Skin epidermis (tissue), 12 donors: ENCODE results near the gene MCL1.
"Not testable (repeated sequence)": the region's sequence is repeated elsewhere in the genome, so short reads cannot be mapped to it uniquely, and the experiment has no call there.

ENCODE experiments used
- H3K27ac ChIP-seq, 21 experiments: fragments of 200-600 bp; sonication (generic) in 11 of 21; one replicate each; pipeline ENCODE4 v1.5.0; 2020; ENCODE audit warnings: mild to moderate bottlenecking in 3 of 21, inconsistent platforms in 2 of 21, moderate library complexity in 2 of 21
- H3K4me3 ChIP-seq, 7 experiments: fragments of 200-600 bp; sonication (generic) in 2 of 7; one replicate each; pipeline ENCODE4 v1.5.0; 2020; ENCODE audit warnings: inconsistent platforms in 2 of 7, mild to moderate bottlenecking in 2 of 7, moderate library complexity in 1 of 7

Gene MCL1

DNA sequence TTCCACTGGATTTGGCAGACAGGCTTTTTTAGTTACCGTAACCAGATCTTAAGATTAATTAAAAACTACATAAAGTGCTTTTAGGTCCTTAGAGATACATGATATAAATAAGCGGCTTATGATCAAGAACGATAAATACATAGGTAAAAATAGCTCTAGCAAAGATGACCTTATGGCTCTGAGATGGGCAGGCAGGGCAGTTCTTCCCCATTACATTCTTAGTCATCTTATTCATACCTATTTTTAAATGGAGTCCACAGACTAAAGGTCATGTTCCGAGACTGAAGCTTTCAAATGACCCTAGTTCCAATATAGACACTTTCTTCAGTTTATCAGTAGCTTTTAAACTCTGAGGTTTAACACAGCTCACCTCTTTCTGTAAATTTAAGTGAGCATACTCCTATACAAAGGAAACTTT lies 4.3 kb downstream of the MCL1 start:
- Histone ChIP-seq H3K27ac (peak overlapping the region in 17 of 21 experiments; percentile 14 to 100 (median 57)), H3K4me3 (peak overlapping the region; percentile 59 to 97 (median 82))

DNA sequence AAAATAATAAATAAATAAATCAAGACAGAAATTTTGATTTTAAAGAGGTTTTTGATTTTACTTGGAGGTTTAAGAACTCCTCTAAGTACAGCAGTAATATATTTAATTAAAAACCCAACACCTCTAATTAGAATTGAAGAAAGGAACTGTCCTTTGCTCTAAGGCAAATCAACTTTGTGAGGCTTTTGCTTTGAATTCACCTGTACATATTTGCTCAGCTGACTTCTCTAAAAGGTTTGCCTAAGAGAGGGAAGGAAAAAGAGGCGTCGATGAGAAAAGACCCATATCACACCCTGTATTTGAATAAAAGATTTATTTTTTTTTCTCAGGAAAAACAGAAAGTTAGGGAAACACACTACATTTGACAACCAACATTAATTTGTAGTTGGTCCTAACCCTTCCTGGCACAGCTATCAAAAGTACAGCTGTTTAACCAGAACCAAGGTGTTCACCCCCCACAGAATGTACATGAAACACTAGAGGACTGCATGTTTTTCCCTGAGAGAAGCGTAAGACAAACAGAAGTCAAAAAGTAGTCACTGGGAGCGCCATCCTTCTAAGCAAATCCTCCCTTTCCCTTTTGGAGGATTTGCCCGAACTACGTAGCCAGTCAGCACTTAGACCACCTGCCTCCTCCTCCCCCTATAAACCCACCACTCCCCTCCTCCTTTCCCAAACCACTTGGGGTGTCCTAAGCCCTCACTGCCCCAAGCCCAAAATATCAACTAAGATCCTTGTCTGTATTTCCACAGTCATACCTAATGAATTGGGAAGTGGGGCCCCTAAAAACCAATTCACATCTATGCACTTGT lies 4.9 kb downstream of the MCL1 start:
- peak overlapping the region in 15 of 21 experiments; percentile 13 to 100 (median 65) for H3K27ac ChIP-seq
- H3K4me3 ChIP-seq: peak overlapping the region; percentile 59 to 97 (median 82)

DNA sequence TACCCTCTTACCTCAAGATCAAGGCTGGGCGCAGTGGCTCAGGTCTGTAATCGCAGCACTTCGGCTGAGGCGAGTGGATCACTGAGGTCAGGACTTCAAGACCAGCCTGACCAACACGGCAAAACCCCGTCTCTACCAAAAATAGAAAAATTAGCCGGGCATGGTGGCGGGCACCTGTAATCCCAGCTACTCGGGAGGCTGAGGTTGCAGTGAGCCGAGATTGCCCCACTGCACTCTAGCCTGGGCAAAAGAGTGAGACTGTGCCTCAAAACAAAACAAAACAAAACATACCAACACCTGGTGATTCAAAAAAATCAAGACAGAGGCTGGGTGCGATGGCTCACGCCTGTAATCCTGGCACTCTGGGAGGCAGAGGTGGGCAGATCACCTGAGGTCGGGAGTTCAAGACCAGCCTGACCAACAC lies 5.8 kb downstream of the MCL1 start:
- Histone ChIP-seq H3K27ac (peak overlapping the region in 13 of 21 experiments; percentile 13 to 100 (median 48)), H3K4me3 (peak overlapping the region in 4 of 7 experiments; percentile 15 to 96 (median 76))

DNA sequence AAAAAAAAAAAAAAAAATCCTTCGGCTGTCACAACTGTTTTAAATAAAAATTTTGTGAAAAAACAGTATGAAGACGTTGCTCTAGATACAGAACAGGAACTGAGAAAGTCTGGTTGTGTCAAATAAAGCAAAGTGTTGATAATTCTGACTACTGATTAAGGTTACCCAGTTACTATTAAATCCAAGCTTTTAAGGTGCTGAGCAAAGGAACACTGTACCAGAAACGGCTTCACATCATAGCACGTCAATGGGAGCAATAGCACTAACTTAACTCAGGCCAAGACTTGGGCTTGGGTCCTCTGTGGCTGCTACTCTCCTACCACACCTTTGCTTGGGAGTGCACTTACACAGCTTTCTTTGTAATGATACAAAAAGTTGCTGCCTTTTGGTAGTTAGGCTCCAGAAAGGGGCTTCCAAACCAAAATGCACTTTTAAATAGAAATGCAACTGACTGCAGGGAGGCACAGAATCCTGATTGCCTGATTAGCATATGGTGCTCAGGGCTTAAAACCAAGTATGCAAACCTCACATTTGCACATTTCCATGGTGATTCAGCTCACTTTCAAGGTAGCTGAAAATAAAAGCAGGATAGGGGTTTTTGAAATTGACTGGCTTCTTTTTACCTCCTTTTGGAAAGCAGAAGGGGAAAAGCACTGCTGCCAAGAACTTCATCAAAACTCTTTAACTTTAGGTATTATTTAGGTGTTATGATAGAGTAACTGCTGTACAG lies 6.3 kb downstream of the MCL1 start:
- H3K4me3 ChIP-seq: peak overlapping the region in 2 of 7 experiments; percentile 15 to 63
- H3K27ac ChIP-seq: peak overlapping the region in 16 of 21 experiments; percentile 4 to 100 (median 42)

DNA sequence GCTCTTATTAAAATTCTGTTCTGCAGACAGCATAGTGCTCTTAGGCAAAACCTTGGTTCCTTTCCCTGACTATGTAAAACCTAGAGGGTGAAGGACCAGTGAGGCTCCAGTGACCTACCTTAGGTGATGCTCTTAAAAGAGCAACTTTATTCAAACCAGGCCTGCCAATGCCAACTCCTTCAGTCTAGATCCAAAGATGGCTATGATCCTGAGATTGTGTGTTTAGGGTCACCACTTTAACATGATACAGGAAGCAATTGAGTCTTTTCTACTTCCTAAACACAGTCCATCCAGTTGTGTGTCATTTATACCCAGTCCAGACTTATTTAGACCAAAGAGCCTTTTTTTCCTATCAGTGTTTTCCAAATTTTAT lies 10.8 kb downstream of the MCL1 start:
- H3K27ac ChIP-seq: peak overlapping the region in 20 of 21 experiments; percentile 57 to 100 (median 99)
- H3K4me3 ChIP-seq: peak overlapping the region in 3 of 7 experiments; percentile 7 to 30 (median 20)

DNA sequence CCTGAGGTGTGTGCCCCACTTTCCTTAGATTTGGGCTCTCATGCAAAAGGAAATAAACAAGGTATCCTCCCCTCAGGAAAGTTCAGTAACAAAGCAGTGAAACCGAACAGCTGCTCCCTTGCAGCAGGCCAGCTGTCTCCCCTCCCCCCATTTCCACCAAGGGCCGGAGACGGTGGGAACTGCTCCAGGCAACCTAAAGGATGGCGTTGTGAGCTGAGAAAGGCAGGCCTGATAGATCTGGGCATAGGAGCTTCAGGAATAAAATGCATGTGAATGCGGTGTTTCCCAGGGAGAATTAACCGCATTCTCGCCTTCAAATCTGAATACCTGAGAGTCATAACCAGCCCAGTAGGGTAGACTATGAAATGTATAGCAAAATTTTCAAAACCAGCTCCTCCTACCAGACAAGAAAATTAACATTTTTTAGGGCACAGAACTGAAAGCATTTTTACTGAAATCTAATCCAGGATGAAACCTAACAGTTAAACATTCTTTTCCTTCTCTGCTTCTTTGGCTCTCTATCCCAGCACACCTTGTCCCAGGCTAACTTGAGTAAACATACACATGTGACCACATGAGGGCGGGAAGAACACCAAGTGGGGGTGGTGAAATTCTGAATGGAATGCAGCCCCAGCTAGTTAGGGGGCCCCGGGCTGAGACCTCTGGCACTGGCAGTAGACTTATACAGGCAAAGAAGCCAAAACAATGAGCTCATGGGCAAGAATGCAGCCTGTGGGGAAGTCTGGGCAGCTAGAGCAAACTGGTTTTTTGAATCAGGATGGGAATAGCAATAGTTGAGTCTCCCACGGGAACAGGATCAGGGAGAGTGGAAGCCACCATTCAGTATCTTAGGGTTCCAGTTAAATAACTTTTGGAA lies 11.5 kb downstream of the MCL1 start:
- H3K27ac ChIP-seq: peak overlapping the region in 20 of 21 experiments; percentile 57 to 100 (median 99)
- H3K4me3 ChIP-seq: peak overlapping the region in 5 of 7 experiments; percentile 1 to 30 (median 27)

DNA sequence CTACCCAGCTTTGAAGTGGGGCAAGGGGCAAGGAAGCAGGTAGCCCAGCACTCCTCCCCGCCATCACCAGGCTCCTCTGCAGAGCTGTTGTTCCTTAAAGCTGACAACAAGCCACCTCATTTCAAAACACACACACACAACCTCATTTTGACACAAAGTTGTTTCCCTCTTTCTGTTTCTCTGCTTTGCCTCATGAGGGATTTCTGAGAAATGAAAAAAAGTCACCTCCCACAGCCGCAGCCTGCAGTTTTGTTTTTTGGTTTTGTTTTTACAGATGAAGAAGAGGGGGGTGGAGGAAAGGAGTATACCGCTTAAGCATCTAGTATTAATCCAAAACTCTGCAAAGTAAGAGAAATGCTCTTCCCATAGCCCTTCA lies 12.1 kb downstream of the MCL1 start:
- Histone ChIP-seq H3K4me3 (peak overlapping the region in 5 of 7 experiments; percentile 1 to 30 (median 27)), H3K27ac (peak overlapping the region; percentile 20 to 100 (median 99))

DNA sequence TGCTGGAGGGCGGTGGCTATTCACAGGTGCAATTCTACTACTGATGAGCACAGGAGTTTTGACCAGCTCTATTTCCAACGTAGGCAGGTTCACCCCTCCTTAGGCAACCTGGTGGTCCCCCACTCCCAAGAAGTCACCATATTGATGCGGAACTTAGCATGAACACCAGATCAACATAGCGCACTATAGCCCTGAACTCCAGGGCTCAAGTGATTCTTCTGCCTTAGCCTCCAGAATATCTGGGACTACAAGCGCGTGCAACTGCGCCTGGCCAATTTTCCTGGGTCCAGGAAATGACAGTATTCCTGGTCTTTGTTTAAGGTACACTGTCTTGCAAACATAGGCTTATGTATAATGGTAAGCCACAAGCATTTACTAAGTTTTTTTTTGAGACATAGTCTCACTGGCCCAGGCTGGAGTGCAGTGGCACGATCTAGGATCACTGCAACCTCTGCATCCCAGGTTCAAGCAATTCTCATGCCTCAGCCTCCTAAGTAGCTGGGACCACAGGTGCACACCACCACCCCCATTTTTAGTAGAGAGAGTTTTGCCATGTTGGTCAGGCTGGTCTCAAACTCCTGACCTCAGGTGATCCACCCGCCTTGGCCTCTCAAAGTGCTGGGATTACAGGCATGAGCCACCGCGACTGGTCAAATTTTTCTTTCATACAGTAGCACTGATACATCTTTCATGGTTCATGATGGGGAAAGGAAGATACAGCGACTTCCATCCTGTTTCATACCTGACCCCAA lies 12.6 kb downstream of the MCL1 start:
- Histone ChIP-seq H3K27ac (peak overlapping the region; percentile 20 to 100 (median 99)), H3K4me3 (peak overlapping the region in 1 of 7 experiments; percentile 1)

DNA sequence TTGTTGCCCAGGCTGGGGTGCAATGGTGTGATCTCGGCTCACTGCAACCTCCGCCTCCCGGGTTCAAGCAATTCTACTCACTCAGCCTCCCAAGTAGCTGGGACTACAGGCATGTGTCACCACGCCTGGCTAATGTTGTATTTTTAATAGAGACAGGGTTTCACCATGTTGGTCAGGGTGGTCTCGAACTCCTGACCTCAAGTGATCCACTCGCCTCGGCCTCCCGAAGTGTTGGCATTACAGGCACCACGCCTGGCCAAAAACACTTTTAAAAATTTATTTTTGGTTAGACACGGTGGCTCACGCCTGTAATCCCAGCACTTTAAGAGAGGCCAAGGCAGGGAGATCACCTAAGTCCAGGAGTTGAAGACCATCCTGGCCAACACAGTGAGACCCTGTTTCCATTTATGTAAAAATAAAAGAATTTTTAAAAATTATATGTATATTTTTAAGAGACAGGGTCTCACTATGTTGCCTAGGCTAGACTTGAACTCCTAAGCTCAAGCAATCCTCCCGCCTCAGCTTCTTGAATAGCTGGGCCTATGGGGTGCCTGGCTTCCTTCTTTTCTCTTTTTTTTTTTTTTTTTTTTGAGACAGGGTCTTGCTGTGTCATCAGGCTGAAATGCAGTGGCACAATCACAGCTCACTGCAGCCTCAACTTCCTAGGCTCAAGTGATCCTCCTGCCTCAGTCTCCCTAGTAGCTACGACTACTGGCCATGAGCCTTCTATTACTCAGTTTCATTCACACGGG lies 14.0 kb downstream of the MCL1 start:
- H3K4me3 ChIP-seq: not testable (repeated sequence)
- peak overlapping the region in 20 of 21 experiments; percentile 56 to 100 (median 99) for H3K27ac ChIP-seq

DNA sequence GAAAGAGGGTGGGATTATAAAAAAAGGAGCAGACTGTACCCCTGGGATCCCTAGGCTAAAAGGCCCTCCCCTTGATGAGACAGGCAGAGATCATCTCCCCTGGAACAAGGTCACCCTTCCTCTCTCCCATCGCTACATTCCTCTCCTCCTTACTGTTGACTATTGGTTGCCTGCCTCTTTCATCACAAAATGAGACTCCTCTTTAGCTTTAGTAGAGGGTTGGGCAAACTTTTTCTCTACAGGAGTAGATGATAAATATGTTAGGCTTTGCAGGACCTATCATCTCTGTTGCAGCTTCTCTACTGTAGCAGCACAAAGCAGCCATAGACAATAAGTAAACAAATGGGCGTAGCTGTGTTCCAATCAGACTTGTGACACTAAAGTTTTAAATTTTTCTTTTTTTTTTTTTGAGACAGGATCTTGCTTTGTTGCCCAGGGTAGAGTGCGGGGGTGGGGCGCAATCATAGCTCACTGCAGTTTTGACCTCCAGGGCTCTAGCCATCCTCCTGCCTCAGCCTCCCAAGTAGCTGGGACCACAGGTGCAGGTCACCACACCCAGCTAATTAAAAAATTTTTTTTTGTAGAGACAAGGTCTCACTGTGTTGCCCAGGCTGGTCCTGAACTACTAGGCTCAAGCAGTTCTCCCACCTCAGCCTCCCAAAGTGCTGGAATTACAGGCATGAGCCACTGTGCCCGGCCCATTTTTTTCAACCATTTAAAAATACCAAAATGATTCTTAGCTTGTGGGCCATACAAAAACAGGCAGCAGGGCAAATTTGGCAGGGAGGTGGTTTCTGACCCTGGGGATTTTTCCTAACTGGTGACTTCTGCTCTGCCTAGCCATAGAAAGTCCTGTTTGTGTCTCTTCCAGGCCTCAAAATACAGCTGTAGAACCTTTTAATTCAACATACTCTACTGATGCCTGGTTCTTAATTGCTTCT lies 15.1 kb downstream of the MCL1 start:
- H3K4me3 ChIP-seq: no peak overlapping the region

DNA sequence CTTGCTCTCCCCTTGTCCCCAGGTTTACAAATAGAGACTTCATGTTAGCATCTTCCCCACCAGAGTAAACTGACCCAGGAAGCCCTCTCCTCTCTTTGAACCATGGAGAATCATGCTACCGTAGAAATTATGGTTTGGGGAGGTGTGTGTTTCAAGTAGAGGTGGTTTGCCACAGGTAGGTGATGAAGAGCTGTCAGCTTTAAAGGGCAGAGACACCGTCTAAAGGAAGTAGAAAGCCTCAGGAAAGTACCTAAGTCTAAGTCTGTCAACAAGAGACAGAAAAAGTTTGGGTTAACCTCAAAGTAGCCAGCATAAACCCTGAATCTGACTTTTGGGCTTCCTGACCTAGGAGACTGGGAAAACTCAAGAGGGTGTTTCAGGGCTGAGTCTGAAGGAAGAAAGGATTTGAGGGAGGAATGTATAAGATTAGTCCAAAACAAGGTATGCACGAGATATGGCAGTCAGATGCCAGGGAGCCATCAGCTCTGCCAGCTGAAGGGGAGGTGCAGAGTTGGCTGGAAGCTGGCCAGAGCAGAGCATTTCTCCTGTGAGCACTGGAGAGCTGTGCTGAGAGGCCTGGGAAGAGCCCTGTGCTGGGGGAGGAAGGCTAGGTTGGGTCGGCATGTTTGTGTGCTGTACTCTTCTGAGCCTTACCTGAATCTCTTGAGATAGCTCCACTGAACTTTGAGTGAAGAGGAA lies 15.9 kb downstream of the MCL1 start:
- H3K4me3 ChIP-seq: no peak overlapping the region
- H3K27ac ChIP-seq: peak overlapping the region; percentile 77 to 100 (median 99)

More for the DNA sequence above, 15.1 kb downstream of the MCL1 start:
- H3K27ac ChIP-seq: peak overlapping the region; percentile 25 to 100 (median 99)

DNA sequence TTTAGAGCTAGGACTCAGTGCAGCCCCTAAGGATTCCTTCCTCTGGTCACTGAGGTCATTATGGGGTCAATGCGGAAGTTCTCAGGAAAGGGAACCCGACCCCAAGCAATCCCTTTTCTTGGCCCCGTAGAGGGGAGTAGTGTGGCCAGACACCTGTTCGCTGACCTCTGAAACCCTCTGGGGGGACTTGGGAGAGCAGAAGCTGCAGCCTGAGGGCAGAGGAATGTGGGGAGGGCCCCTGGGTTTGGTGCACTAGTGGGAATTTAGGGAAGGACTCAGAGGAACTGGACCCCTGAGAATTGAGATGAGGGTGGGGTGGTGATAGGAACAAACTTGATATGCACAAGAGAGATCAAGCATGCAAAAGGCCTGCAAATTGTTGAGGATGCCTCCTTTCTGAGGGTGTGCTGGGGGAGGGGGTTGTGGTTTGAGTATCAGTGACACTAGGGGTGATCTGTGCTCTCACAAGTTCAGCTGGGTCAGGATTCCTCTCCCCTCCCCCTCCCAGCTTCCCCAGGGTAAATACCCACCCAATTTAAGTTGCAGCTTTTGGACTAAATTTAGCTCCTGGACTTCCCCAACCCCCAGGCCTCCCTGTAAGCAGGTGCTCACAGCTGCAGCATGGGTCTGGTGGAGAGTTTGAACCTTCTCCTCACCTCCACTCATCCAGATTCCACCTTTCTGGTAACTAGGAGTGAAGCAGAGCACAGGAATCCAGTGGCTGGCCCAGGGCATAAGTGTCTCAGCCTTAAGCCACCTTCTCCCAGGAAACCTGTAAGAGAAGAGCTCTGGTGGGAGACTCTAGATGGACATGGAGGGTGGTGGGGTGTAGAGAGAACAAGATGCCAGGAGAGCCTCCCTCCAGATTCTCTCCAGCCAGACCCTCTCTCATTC lies 16.7 kb downstream of the MCL1 start:
- Histone ChIP-seq H3K4me3 (peak overlapping the region; percentile 36 to 59 (median 43)), H3K27ac (peak overlapping the region; percentile 77 to 100 (median 99))

DNA sequence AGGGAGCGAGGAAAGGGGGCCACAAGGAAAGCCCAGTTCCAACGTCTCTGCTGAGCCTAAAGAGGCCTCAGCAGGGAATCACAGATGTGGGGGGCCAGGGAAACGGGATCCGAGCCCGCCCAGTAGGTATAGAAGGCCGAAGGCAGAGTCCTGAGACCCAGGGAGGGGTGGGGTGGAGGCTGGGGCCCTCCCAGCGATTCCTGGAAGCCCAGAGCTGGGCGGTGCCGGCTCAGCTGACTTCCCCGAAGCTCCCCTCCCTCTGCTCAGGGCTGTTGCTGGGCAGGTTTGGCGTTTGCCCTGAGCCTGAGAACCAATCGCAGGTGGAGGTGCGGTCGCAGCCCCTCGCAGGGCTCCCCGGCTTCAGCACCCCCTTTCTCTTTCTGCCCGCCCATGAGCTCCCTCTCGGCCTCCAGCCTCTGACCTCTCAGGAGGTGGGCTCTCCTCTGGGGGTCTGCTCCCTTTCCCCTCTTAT lies 17.4 kb downstream of the MCL1 start:
- peak overlapping the region; percentile 82 to 100 (median 99) for H3K27ac ChIP-seq
- peak overlapping the region; percentile 36 to 59 (median 43) for H3K4me3 ChIP-seq

DNA sequence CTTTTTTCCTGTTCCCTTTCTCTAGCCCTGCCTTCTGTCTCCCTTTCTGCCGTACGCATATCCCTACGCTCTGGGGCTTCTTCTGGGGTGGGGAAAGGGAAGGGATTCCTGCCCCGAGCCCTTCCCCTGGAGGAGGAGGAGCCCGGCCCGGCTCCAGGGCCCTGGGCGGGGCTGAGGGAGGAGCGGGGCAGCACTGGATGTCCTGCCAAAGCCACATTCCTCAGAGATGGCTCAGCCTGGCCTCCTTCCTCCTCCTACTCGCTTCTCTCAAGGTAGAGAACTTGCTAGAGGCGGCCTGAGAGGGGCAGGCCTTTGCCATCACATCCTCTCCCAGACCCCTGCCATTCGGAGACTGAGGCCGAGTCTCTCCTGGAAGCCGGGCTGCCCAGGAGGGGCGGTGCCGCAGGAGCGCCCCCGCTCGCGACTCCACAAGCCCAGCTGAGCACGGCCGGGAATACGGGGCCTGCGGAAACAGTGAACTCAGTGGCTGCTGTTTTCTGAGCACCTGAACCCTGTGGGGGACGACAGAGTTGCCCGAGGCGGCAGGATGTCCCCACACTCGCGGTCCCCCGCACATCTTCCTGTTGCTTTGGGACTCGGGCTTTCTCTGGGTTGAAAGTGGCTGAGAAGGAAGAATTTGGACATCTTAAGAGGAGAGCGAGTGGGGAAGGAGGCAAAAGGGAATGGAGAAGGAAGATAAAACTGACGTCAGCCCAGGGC lies 18.0 kb downstream of the MCL1 start:
- Histone ChIP-seq H3K27ac (peak overlapping the region; percentile 82 to 100 (median 99)), H3K4me3 (peak overlapping the region; percentile 36 to 59 (median 43))
